Thyroid gland (tissue), 4 donors: ENCODE results near the gene IL17RA. TPM values are rescaled to one million over a fixed set of nuclear protein-coding genes. Genes with fewer than 3 reads are reported as not detected.

Source experiments
- DNase-seq, 2 donors: peaks; one replicate each; pipeline ENCODE4 v3.0.0-alpha.2; 2019
- H3K27ac ChIP-seq, 3 donors: fragments of 200-600 bp; sonication (generic); 1 replicate in 2 of 3; 2 replicates in 1 of 3; pipeline ENCODE4 v1.5.1; 2016 to 2019; ENCODE audit warnings: mild to moderate bottlenecking in 1 of 3, moderate library complexity in 1 of 3
- H3K27me3 ChIP-seq: fragments of 200-600 bp; sonication (generic); one replicate; pipeline ENCODE4 v1.5.1; 2019
- H3K36me3 ChIP-seq, 2 donors: fragments of 200-600 bp; sonication (generic); one replicate each; pipeline ENCODE4 v1.5.1; 2016 to 2019
- H3K4me1 ChIP-seq, 2 donors: fragments of 200-600 bp; sonication (generic); one replicate each; pipeline ENCODE4 v1.5.1; 2017 to 2019
- H3K4me3 ChIP-seq, 3 donors: fragments of 200-600 bp; sonication (generic); replicated peaks in 1 of 3; 1 replicate in 2 of 3; 2 replicates in 1 of 3; pipeline ENCODE4 v1.5.1; 2016; ENCODE audit warnings: mild to moderate bottlenecking in 1 of 3
- H3K9me3 ChIP-seq: fragments of 200-600 bp; sonication (generic); one replicate; pipeline ENCODE4 v1.5.1; 2017
- POLR2A ChIP-seq, 2 donors: fragments of 450-650 bp; IDR thresholded peaks; one replicate each; pipeline ENCODE4 v1.6.1; 2017; ENCODE audit warnings: antibody characterized with exemption in 2 of 2, mild to moderate bottlenecking in 2 of 2, moderate library complexity in 1 of 2
- WGBS, 2 donors: methylation state at CpG; one replicate each; pipeline ENCODE4 v1.1.5; 2017; 5-methylcytosine and 5-hydroxymethylcytosine counted together
- intact Hi-C: fragments of 100-400 bp; cut with DNase I; formaldehyde crosslinking; loops from one replicate; pipeline ENCODE4 v1.15.1; 2023
- total RNA-seq, 4 donors: library from RNA; depleted of rRNA; stranded (reverse); fragments of >200 nt; gene quantifications; one replicate each; pipeline ENCODE4 v1.2.3, GENCODE V29; 2016
- TF ChIP-seq, protein P1 (sequence below), 6 experiments: fragments of 200-600 bp in 3 of 6; fragments of 450-650 bp in 3 of 6; sonication (generic) in 3 of 6; IDR thresholded peaks; one replicate each; pipeline ENCODE4 v1.5.1; 2016 to 2019; ENCODE audit warnings: antibody characterized with exemption in 6 of 6, mild to moderate bottlenecking in 2 of 6, inconsistent platforms in 1 of 6, moderate library complexity in 1 of 6

The IL17RA gene
- total RNA-seq, 4 donors from 2014 or later = 10.3 to 19.1 (median 15.5) TPM

DNA sequence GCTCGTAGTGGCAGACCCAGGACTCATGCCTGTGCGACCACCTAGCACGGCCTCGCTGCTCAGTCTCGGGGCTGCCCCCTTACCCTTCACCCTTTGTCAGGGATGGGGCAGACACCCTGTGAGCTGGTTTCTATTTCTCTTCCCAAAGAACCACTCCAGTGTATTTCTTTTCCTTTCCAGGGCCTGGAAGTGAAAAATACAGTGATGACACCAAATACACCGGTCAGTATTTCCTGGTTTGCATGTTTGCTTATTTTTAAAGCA, 22.7 kb downstream of the IL17RA start:
- Histone ChIP-seq H3K4me1 (peaks cover 6 to 11% of the 10 kb centered on the region in 2 donors), H3K36me3 (peaks cover 17 to 23% of the 10 kb centered on the region in 2 donors), H3K27ac (no peak overlapping the region), H3K4me3 (no peak overlapping the region), H3K27me3 (no peaks in the 10 kb centered on the region), H3K9me3 (no peaks in the 10 kb centered on the region)
- intact Hi-C loops = no loop called here
- no peak for TF ChIP-seq POLR2A (IDR thresholded peaks at IDR 0.05)
- TF ChIP-seq, protein P1, sequence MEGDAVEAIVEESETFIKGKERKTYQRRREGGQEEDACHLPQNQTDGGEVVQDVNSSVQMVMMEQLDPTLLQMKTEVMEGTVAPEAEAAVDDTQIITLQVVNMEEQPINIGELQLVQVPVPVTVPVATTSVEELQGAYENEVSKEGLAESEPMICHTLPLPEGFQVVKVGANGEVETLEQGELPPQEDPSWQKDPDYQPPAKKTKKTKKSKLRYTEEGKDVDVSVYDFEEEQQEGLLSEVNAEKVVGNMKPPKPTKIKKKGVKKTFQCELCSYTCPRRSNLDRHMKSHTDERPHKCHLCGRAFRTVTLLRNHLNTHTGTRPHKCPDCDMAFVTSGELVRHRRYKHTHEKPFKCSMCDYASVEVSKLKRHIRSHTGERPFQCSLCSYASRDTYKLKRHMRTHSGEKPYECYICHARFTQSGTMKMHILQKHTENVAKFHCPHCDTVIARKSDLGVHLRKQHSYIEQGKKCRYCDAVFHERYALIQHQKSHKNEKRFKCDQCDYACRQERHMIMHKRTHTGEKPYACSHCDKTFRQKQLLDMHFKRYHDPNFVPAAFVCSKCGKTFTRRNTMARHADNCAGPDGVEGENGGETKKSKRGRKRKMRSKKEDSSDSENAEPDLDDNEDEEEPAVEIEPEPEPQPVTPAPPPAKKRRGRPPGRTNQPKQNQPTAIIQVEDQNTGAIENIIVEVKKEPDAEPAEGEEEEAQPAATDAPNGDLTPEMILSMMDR (IDR thresholded peaks at IDR 0.05) = no peak
- 96 to 100% methylated on average over 6 of the region's 6 CpGs for WGBS, 2 donors
- no peak for DNase-seq

DNA sequence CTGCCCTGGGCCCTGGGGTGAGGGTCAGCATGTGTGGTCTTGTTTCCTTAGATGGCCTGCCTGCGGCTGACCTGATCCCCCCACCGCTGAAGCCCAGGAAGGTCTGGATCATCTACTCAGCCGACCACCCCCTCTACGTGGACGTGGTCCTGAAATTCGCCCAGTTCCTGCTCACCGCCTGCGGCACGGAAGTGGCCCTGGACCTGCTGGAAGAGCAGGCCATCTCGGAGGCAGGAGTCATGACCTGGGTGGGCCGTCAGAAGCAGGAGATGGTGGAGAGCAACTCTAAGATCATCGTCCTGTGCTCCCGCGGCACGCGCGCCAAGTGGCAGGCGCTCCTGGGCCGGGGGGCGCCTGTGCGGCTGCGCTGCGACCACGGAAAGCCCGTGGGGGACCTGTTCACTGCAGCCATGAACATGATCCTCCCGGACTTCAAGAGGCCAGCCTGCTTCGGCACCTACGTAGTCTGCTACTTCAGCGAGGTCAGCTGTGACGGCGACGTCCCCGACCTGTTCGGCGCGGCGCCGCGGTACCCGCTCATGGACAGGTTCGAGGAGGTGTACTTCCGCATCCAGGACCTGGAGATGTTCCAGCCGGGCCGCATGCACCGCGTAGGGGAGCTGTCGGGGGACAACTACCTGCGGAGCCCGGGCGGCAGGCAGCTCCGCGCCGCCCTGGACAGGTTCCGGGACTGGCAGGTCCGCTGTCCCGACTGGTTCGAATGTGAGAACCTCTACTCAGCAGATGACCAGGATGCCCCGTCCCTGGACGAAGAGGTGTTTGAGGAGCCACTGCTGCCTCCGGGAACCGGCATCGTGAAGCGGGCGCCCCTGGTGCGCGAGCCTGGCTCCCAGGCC, 23.7 kb downstream of the IL17RA start:
- no peak overlapping the region for H3K4me3 ChIP-seq
- no peaks in the 10 kb centered on the region for H3K27me3 ChIP-seq
- no peak overlapping the region for H3K27ac ChIP-seq
- intact Hi-C loops = no loop called here
- peaks cover 10 to 16% of the 10 kb centered on the region in 2 donors for H3K36me3 ChIP-seq
- no peak for DNase-seq
- no peak for TF ChIP-seq POLR2A (IDR thresholded peaks at IDR 0.05)
- TF ChIP-seq, protein P1 (IDR thresholded peaks at IDR 0.05) = no peak
- WGBS, 2 donors = 94 to 99% methylated on average over 34 to 42 of the region's 66 CpGs
- peaks cover 6 to 15% of the 10 kb centered on the region in 2 donors for H3K4me1 ChIP-seq
- H3K9me3 ChIP-seq = no peaks in the 10 kb centered on the region

DNA sequence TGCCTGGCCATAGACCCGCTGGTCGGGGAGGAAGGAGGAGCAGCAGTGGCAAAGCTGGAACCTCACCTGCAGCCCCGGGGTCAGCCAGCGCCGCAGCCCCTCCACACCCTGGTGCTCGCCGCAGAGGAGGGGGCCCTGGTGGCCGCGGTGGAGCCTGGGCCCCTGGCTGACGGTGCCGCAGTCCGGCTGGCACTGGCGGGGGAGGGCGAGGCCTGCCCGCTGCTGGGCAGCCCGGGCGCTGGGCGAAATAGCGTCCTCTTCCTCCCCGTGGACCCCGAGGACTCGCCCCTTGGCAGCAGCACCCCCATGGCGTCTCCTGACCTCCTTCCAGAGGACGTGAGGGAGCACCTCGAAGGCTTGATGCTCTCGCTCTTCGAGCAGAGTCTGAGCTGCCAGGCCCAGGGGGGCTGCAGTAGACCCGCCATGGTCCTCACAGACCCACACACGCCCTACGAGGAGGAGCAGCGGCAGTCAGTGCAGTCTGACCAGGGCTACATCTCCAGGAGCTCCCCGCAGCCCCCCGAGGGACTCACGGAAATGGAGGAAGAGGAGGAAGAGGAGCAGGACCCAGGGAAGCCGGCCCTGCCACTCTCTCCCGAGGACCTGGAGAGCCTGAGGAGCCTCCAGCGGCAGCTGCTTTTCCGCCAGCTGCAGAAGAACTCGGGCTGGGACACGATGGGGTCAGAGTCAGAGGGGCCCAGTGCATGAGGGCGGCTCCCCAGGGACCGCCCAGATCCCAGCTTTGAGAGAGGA, 24.5 kb downstream of the IL17RA start:
- Histone ChIP-seq H3K27ac (no peak overlapping the region), H3K4me3 (no peak overlapping the region), H3K9me3 (no peaks in the 10 kb centered on the region), H3K4me1 (peaks cover 6 to 15% of the 10 kb centered on the region in 2 donors), H3K36me3 (peaks cover 10 to 16% of the 10 kb centered on the region in 2 donors), H3K27me3 (no peaks in the 10 kb centered on the region)
- DNase-seq = no peak
- WGBS, 2 donors = 95% methylated on average over 17 to 34 of the region's 42 CpGs
- TF ChIP-seq, protein P1 (IDR thresholded peaks at IDR 0.05) = no peak
- no peak for TF ChIP-seq POLR2A (IDR thresholded peaks at IDR 0.05)
- intact Hi-C loops = no loop called here

DNA sequence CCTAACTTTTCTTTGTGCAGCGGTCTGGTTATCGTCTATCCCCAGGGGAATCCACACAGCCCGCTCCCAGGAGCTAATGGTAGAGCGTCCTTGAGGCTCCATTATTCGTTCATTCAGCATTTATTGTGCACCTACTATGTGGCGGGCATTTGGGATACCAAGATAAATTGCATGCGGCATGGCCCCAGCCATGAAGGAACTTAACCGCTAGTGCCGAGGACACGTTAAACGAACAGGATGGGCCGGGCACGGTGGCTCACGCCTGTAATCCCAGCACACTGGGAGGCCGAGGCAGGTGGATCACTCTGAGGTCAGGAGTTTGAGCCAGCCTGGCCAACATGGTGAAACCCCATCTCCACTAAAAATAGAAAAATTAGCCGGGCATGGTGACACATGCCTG, 25.2 kb downstream of the IL17RA start:
- no peak overlapping the region for H3K27ac ChIP-seq
- no peak for DNase-seq
- no peaks in the 10 kb centered on the region for H3K9me3 ChIP-seq
- WGBS, 2 donors = 91 to 94% methylated on average over 14 to 16 of the region's 16 CpGs
- no peaks in the 10 kb centered on the region for H3K27me3 ChIP-seq
- intact Hi-C loops = no loop called here
- TF ChIP-seq, protein P1 (IDR thresholded peaks at IDR 0.05) = no peak
- no peak for TF ChIP-seq POLR2A (IDR thresholded peaks at IDR 0.05)
- peaks cover 10 to 16% of the 10 kb centered on the region in 2 donors for H3K36me3 ChIP-seq
- peaks cover 4 to 8% of the 10 kb centered on the region in 2 donors for H3K4me1 ChIP-seq
- no peak overlapping the region for H3K4me3 ChIP-seq
